GM23338 (cell line): Measurements from ENCODE around the gene C11orf91. TPM values are rescaled to one million over a fixed set of nuclear protein-coding genes. Genes with fewer than 3 reads are reported as not detected.

Source experiments
- ATAC-seq: fragments of 200-7000 bp; cut with Tn5 transposase; 3 replicates; pipeline ENCODE4 v1.9.1; 2020
- DNase-seq: peaks from one replicate; pipeline ENCODE4 v3.0.0-alpha.2; 2015; ENCODE audit warnings: low spot score
- H2AFZ ChIP-seq: fragments of 200-600 bp; sonication (generic); 2 replicates; pipeline ENCODE4 v1.8.0; 2016; ENCODE audit warnings: antibody characterized with exemption, mild to moderate bottlenecking, moderate library complexity
- H3F3A ChIP-seq: fragments of 200-600 bp; sonication (generic); replicated peaks from 2 replicates; pipeline ENCODE4 v1.8.0; 2017; ENCODE audit warnings: antibody characterized with exemption, mixed run types, low read depth
- H3K27ac ChIP-seq: fragments of 200-600 bp; sonication (generic); 2 replicates; pipeline ENCODE4 v1.6.1; 2016; ENCODE audit warnings: low read depth
- H3K27me3 ChIP-seq: fragments of 200-600 bp; sonication (generic); 2 replicates; pipeline ENCODE4 v1.8.0; 2016; ENCODE audit warnings: mild to moderate bottlenecking, mixed run types, moderate library complexity; ENCODE audit not compliant: insufficient read depth
- H3K36me3 ChIP-seq: fragments of 200-600 bp; sonication (generic); 2 replicates; pipeline ENCODE4 v1.8.0; 2016; ENCODE audit warnings: mild to moderate bottlenecking; ENCODE audit not compliant: insufficient read depth
- H3K4me1 ChIP-seq: fragments of 200-600 bp; sonication (generic); 2 replicates; pipeline ENCODE4 v1.8.0; 2016; ENCODE audit warnings: mild to moderate bottlenecking, moderate library complexity; ENCODE audit not compliant: insufficient read depth
- H3K4me2 ChIP-seq: fragments of 200-600 bp; sonication (generic); 2 replicates; pipeline ENCODE4 v1.7.1; 2017; ENCODE audit warnings: mixed run types
- H3K4me3 ChIP-seq: fragments of 200-600 bp; sonication (generic); 2 replicates; pipeline ENCODE4 v1.6.1; 2016; ENCODE audit warnings: mixed run types
- H3K79me2 ChIP-seq: fragments of 200-600 bp; sonication (generic); replicated peaks from 2 replicates; pipeline ENCODE4 v1.8.0; 2017; ENCODE audit warnings: mild to moderate bottlenecking; ENCODE audit not compliant: insufficient read depth
- H3K9me2 ChIP-seq: fragments of 200-600 bp; sonication (generic); 2 replicates; pipeline ENCODE4 v1.8.0; 2017; ENCODE audit not compliant: insufficient read depth
- H4K20me1 ChIP-seq: fragments of 200-600 bp; sonication (generic); replicated peaks from 2 replicates; pipeline ENCODE4 v1.8.0; 2017; ENCODE audit warnings: mild to moderate bottlenecking; ENCODE audit not compliant: insufficient read depth
- H3K27ac Mint-ChIP-seq: 2 replicates; pipeline ENCODE4 v1.8.0; 2020; ENCODE audit warnings: inconsistent platforms, mild to moderate bottlenecking, moderate library complexity, mixed read lengths
- H3K27me3 Mint-ChIP-seq: 3 replicates; pipeline ENCODE4 v1.8.0; 2022; ENCODE audit warnings: low read depth, mild to moderate bottlenecking, moderate library complexity, mixed read lengths, inconsistent platforms; ENCODE audit not compliant: insufficient read depth, poor library complexity
- H3K36me3 Mint-ChIP-seq: 3 replicates; pipeline ENCODE4 v1.8.0; 2021; ENCODE audit warnings: low read depth, mild to moderate bottlenecking, inconsistent platforms, moderate library complexity, mixed read lengths
- H3K4me1 Mint-ChIP-seq: 3 replicates; pipeline ENCODE4 v1.8.0; 2020; ENCODE audit warnings: mild to moderate bottlenecking, inconsistent platforms, mixed read lengths
- H3K4me3 Mint-ChIP-seq: 3 replicates; pipeline ENCODE4 v1.8.0; 2021; ENCODE audit warnings: moderate library complexity, mild to moderate bottlenecking, inconsistent platforms, mixed read lengths
- H3K9me3 Mint-ChIP-seq: 3 replicates; pipeline ENCODE4 v1.8.0; 2020; ENCODE audit warnings: moderate library complexity, mild to moderate bottlenecking, inconsistent platforms, mixed read lengths
- CREB1 ChIP-seq: fragments of 250-450 bp; sonication (Bioruptor Pico); IDR thresholded peaks from 2 replicates; pipeline ENCODE4 v1.5.0; 2020; ENCODE audit warnings: low read depth, mild to moderate bottlenecking, moderate library complexity
- EZH2 ChIP-seq: fragments of 200-600 bp; sonication (generic); IDR thresholded peaks from one replicate; pipeline ENCODE4 v1.8.0; 2017; ENCODE audit warnings: antibody characterized with exemption, mild to moderate bottlenecking, low read depth; ENCODE audit not compliant: unreplicated experiment
- NANOG ChIP-seq: IDR thresholded peaks from 2 replicates; pipeline ENCODE4 v1.6.1; 2016; ENCODE audit warnings: antibody characterized with exemption, borderline replicate concordance
- POLR2AphosphoS5 ChIP-seq: IDR thresholded peaks from 2 replicates; pipeline ENCODE4 v1.6.1; 2016; ENCODE audit warnings: antibody characterized with exemption, low read depth
- STAT1 ChIP-seq: IDR thresholded peaks from one replicate; pipeline ENCODE4 v1.6.1; 2016; ENCODE audit warnings: antibody characterized with exemption; ENCODE audit not compliant: unreplicated experiment
- ZNF114 ChIP-seq: fragments of 250-450 bp; sonication (Bioruptor Pico); IDR thresholded peaks from 2 replicates; pipeline ENCODE4 v1.5.0; 2020; ENCODE audit warnings: mild to moderate bottlenecking, moderate library complexity
- ZNF331 ChIP-seq: fragments of 250-450 bp; sonication (Bioruptor Pico); IDR thresholded peaks from 2 replicates; pipeline ENCODE4 v1.5.0; 2020; ENCODE audit warnings: low read depth, mild to moderate bottlenecking, moderate library complexity
- polyA plus RNA-seq: library from polyadenylated mRNA; unstranded; fragments of >200 nt; fragmentation: Nextera tagmentation; extraction: Ambion mirVana; gene quantifications from 2 replicates; pipeline ENCODE4 v1.2.1, GENCODE V29; 2016
- total RNA-seq: library from RNA; depleted of rRNA; stranded (reverse); fragments of >200 nt; shearing (Covaris generic); gene quantifications from 2 replicates; pipeline ENCODE4 v1.2.3, GENCODE V29; 2014
- TF ChIP-seq, protein P1 (sequence below): IDR thresholded peaks from 2 replicates; pipeline ENCODE4 v1.6.1; 2016; ENCODE audit warnings: antibody characterized with exemption
- TF ChIP-seq, protein P2 (sequence below): fragments of 250-450 bp; sonication (Bioruptor Pico); IDR thresholded peaks from 2 replicates; pipeline ENCODE4 v1.5.0; 2020; ENCODE audit warnings: mild to moderate bottlenecking, moderate library complexity
- TF ChIP-seq, protein P3 (sequence below), 2 experiments: fragments of 200-600 bp in 1 of 2; sonication (generic) in 1 of 2; conservative IDR thresholded peaks; 2 replicates each; pipeline versions ENCODE4 v1.5.1 to v1.6.1; 2016 to 2017; ENCODE audit warnings: antibody characterized with exemption in 2 of 2, low read depth in 2 of 2, mild to moderate bottlenecking in 2 of 2, moderate library complexity in 1 of 2

Gene C11orf91
- total and polyA plus RNA-seq, 2 experiments from 2014 or later, result not detected

DNA sequence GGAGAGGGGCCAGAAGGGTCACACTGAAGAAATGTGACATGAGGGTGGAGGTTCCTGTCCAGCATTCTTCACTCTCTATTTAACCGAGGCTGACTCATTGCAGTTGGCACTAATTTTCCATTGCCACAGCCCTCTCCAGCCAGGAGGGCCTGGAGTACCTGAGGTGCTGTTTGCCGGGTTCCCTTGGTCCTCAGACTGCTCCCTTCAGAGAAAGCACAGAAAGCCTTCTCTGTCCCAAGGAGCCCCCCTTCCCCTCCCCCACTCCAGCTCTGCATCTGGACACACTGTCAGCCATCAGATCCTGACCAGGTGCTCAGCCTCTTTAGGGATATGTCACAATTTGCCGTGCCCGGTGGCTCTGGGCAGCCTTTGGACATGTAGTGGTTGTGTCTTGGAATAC is 3.2 kb upstream of the C11orf91 start:
- TF ChIP-seq EZH2 (no peak), STAT1 (no peak), ZNF114 (CRISPR knock-in tag) (no peak), ZNF331 (no peak), POLR2AphosphoS5 (no peak), CREB1 (no peak), NANOG (no peak)
- TF ChIP-seq, protein P1, sequence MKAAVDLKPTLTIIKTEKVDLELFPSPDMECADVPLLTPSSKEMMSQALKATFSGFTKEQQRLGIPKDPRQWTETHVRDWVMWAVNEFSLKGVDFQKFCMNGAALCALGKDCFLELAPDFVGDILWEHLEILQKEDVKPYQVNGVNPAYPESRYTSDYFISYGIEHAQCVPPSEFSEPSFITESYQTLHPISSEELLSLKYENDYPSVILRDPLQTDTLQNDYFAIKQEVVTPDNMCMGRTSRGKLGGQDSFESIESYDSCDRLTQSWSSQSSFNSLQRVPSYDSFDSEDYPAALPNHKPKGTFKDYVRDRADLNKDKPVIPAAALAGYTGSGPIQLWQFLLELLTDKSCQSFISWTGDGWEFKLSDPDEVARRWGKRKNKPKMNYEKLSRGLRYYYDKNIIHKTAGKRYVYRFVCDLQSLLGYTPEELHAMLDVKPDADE, result no peak
- peaks cover 25% of the 10 kb centered on the region; the same call in 2 of the 3 replicates for H3K4me1 Mint-ChIP-seq
- no peaks in the 10 kb centered on the region; the same call in 1 of the 2 replicates for H3K36me3 ChIP-seq
- H3K36me3 Mint-ChIP-seq, result peaks cover 2% of the 10 kb centered on the region; the same call in 1 of the 3 replicates
- no peak for DNase-seq
- H3K4me3 Mint-ChIP-seq, result no peak overlapping the region
- no peaks in the 10 kb centered on the region for H4K20me1 ChIP-seq
- H3K27ac Mint-ChIP-seq, result no peak overlapping the region
- no peaks in the 10 kb centered on the region for H3K79me2 ChIP-seq
- ATAC-seq, result no peak
- H3K4me2 ChIP-seq, result no peak overlapping the region
- peaks cover 12% of the 10 kb centered on the region for H3K27me3 Mint-ChIP-seq
- no peak overlapping the region for H3K4me3 ChIP-seq
- no peaks in the 10 kb centered on the region for H3K9me3 Mint-ChIP-seq
- no peaks in the 10 kb centered on the region for H3F3A ChIP-seq
- no peak overlapping the region for H2AFZ ChIP-seq
- peaks cover 25% of the 10 kb centered on the region for H3K4me1 ChIP-seq
- H3K27ac ChIP-seq, result no peak overlapping the region
- H3K9me2 ChIP-seq, result 0 out of 2 replicates have a peak, but pooled peaks cover 4% of the 10 kb centered on the region
- H3K27me3 ChIP-seq, result peaks cover 10% of the 10 kb centered on the region

DNA sequence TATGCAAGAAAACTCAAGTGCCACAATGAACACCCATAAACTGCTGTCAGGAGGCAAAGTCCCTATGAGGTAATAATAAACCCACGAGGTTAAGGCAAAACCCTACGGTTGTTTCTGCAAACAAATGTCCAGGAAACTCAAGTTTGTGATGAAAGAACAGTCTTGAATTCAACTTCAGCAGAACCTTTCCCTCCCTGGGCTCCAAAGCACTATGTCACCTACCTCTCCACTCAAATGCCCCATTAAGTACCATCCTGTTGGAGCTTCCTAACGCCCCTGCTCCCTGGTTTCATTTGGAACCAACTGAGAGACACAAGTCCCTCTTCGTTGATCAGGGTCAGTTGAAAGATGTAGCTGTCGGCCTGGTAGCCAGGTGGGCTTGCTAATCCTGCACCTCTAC is 2.6 kb upstream of the C11orf91 start:
- ATAC-seq (no peak), DNase-seq (no peak)
- H3K4me1 Mint-ChIP-seq, result peaks cover 25% of the 10 kb centered on the region; the same call in 2 of the 3 replicates
- H3K9me3 Mint-ChIP-seq, result no peaks in the 10 kb centered on the region
- Histone ChIP-seq H3K4me2 (no peak overlapping the region), H4K20me1 (no peaks in the 10 kb centered on the region), H3K9me2 (0 out of 2 replicates have a peak, but pooled peaks cover 4% of the 10 kb centered on the region), H3K4me1 (peaks cover 25% of the 10 kb centered on the region), H3K4me3 (no peak overlapping the region), H3K27me3 (peaks cover 10% of the 10 kb centered on the region), H3K27ac (no peak overlapping the region), H3F3A (no peaks in the 10 kb centered on the region), H3K36me3 (no peaks in the 10 kb centered on the region), H3K79me2 (no peaks in the 10 kb centered on the region), H2AFZ (no peak overlapping the region)
- TF ChIP-seq, protein P2, sequence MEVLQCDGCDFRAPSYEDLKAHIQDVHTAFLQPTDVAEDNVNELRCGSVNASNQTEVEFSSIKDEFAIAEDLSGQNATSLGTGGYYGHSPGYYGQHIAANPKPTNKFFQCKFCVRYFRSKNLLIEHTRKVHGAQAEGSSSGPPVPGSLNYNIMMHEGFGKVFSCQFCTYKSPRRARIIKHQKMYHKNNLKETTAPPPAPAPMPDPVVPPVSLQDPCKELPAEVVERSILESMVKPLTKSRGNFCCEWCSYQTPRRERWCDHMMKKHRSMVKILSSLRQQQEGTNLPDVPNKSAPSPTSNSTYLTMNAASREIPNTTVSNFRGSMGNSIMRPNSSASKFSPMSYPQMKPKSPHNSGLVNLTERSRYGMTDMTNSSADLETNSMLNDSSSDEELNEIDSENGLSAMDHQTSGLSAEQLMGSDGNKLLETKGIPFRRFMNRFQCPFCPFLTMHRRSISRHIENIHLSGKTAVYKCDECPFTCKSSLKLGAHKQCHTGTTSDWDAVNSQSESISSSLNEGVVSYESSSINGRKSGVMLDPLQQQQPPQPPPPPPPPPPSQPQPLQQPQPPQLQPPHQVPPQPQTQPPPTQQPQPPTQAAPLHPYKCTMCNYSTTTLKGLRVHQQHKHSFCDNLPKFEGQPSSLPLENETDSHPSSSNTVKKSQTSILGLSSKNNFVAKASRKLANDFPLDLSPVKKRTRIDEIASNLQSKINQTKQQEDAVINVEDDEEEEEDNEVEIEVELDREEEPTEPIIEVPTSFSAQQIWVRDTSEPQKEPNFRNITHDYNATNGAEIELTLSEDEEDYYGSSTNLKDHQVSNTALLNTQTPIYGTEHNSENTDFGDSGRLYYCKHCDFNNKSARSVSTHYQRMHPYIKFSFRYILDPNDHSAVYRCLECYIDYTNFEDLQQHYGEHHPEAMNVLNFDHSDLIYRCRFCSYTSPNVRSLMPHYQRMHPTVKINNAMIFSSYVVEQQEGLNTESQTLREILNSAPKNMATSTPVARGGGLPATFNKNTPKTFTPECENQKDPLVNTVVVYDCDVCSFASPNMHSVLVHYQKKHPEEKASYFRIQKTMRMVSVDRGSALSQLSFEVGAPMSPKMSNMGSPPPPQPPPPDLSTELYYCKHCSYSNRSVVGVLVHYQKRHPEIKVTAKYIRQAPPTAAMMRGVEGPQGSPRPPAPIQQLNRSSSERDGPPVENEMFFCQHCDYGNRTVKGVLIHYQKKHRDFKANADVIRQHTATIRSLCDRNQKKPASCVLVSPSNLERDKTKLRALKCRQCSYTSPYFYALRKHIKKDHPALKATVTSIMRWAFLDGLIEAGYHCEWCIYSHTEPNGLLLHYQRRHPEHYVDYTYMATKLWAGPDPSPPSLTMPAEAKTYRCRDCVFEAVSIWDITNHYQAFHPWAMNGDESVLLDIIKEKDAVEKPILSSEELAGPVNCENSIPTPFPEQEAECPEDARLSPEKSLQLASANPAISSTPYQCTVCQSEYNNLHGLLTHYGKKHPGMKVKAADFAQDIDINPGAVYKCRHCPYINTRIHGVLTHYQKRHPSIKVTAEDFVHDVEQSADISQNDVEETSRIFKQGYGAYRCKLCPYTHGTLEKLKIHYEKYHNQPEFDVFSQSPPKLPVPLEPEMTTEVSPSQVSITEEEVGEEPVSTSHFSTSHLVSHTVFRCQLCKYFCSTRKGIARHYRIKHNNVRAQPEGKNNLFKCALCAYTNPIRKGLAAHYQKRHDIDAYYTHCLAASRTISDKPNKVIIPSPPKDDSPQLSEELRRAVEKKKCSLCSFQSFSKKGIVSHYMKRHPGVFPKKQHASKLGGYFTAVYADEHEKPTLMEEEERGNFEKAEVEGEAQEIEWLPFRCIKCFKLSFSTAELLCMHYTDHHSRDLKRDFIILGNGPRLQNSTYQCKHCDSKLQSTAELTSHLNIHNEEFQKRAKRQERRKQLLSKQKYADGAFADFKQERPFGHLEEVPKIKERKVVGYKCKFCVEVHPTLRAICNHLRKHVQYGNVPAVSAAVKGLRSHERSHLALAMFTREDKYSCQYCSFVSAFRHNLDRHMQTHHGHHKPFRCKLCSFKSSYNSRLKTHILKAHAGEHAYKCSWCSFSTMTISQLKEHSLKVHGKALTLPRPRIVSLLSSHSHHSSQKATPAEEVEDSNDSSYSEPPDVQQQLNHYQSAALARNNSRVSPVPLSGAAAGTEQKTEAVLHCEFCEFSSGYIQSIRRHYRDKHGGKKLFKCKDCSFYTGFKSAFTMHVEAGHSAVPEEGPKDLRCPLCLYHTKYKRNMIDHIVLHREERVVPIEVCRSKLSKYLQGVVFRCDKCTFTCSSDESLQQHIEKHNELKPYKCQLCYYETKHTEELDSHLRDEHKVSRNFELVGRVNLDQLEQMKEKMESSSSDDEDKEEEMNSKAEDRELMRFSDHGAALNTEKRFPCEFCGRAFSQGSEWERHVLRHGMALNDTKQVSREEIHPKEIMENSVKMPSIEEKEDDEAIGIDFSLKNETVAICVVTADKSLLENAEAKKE (CRISPR knock-in tag), result no peak
- TF ChIP-seq NANOG, result no peak
- TF ChIP-seq CREB1, result no peak
- TF ChIP-seq STAT1, result no peak
- no peak for TF ChIP-seq EZH2
- TF ChIP-seq, protein P3, sequence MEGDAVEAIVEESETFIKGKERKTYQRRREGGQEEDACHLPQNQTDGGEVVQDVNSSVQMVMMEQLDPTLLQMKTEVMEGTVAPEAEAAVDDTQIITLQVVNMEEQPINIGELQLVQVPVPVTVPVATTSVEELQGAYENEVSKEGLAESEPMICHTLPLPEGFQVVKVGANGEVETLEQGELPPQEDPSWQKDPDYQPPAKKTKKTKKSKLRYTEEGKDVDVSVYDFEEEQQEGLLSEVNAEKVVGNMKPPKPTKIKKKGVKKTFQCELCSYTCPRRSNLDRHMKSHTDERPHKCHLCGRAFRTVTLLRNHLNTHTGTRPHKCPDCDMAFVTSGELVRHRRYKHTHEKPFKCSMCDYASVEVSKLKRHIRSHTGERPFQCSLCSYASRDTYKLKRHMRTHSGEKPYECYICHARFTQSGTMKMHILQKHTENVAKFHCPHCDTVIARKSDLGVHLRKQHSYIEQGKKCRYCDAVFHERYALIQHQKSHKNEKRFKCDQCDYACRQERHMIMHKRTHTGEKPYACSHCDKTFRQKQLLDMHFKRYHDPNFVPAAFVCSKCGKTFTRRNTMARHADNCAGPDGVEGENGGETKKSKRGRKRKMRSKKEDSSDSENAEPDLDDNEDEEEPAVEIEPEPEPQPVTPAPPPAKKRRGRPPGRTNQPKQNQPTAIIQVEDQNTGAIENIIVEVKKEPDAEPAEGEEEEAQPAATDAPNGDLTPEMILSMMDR (conservative IDR thresholded peaks at IDR 0.05; ENCODE audit: low read depth in 2 of 2), result no peak
- no peak overlapping the region for H3K4me3 Mint-ChIP-seq
- H3K36me3 Mint-ChIP-seq, result no peaks in the 10 kb centered on the region
- no peak overlapping the region for H3K27ac Mint-ChIP-seq
- H3K27me3 Mint-ChIP-seq, result peaks cover 12% of the 10 kb centered on the region
